HepG2 (cell line): ENCODE measurements around the gene PNPLA2. TPM values are rescaled to one million over a fixed set of nuclear protein-coding genes. Genes with fewer than 3 reads are reported as not detected.

Experiments used
- ATAC-seq: fragments of 200-7000 bp; cut with Tn5 transposase; 3 replicates; pipeline ENCODE4 v1.9.1; 2020; ENCODE audit warnings: mild to moderate bottlenecking, moderate library complexity
- BruUV-seq: library from RNA; stranded (reverse); fragments of 400-500 nt; replicated peaks from 2 replicates; lab custom pipeline; 2021; lab: Mats Ljungman, UMichigan
- CTCF ChIA-PET: fragments of 300-600 bp; formaldehyde crosslinking; extraction: SDS; loops from one replicate; lab custom pipeline; 2021; ENCODE audit warnings: low total read pairs, inconsistent platforms, low intra/inter-chr PET ratio; lab: Yijun Ruan, JAX
- POLR2A ChIA-PET: fragments of 350-600 bp; sonication (Branson Sonifier 250); formaldehyde crosslinking; loops from one replicate; lab custom pipeline; 2020; ENCODE audit warnings: antibody characterized with exemption, inconsistent platforms; lab: Yijun Ruan, JAX
- DNase-seq: peaks from one replicate; pipeline ENCODE4 v3.0.0-alpha.2; 2015; ENCODE audit warnings: low spot score
- FAIRE-seq: peaks from 3 replicates; lab custom pipeline; 2011; peaks lifted over from hg19 to GRCh38; lab: Jason Lieb, UNC
- H2AFZ ChIP-seq: one replicate; pipeline ENCODE4 v1.6.1; 2011; ENCODE audit warnings: low read length, inconsistent platforms
- H3K27ac ChIP-seq: fragments of 300-600 bp; 3 replicates; pipeline ENCODE4 v1.8.0; 2011; ENCODE audit warnings: mixed run types, mild to moderate bottlenecking, mixed read lengths, low read length, inconsistent platforms; ENCODE audit not compliant: insufficient read depth; ENCODE audit errors: extremely low read length
- H3K27me3 ChIP-seq, 2 experiments: fragments of 200-600 bp in 1 of 2; 2 replicates in 1 of 2; 3 replicates in 1 of 2; pipeline versions ENCODE4 v1.6.0 to v1.8.0; 2011; ENCODE audit warnings: low read length in 2 of 2, mild to moderate bottlenecking in 2 of 2, moderate library complexity in 2 of 2, inconsistent platforms in 1 of 2; ENCODE audit not compliant: insufficient read depth in 2 of 2, control insufficient read depth in 1 of 2
- H3K36me3 ChIP-seq, 2 experiments: fragments of 200-600 bp in 1 of 2; replicated peaks in 1 of 2; 2 replicates in 1 of 2; 3 replicates in 1 of 2; pipeline versions ENCODE4 v1.5.1 to v1.8.0; 2011; ENCODE audit warnings: low read length in 2 of 2, inconsistent platforms in 1 of 2; ENCODE audit not compliant: insufficient read depth in 2 of 2, control insufficient read depth in 1 of 2
- H3K4me1 ChIP-seq: 2 replicates; pipeline ENCODE4 v1.5.1; 2012; ENCODE audit warnings: low read length, inconsistent platforms; ENCODE audit not compliant: insufficient read depth
- H3K4me2 ChIP-seq: 2 replicates; pipeline ENCODE4 v1.6.0; 2011; ENCODE audit warnings: low read depth, low read length, inconsistent platforms
- H3K4me3 ChIP-seq, 3 experiments: fragments of 200-600 bp in 1 of 3; sonication (generic), shearing (Covaris generic) in 1 of 3; replicated peaks in 1 of 3; 2 replicates each; pipeline ENCODE4 v1.5.1; 2011 to 2016; ENCODE audit warnings: low read length in 3 of 3, inconsistent platforms in 2 of 3, low read depth in 2 of 3, mild to moderate bottlenecking in 2 of 3, control low read depth in 1 of 3, mixed read lengths in 1 of 3; ENCODE audit not compliant: insufficient read depth in 1 of 3
- H3K79me2 ChIP-seq: one replicate; pipeline ENCODE4 v1.6.1; 2011; ENCODE audit warnings: low read length, inconsistent platforms; ENCODE audit not compliant: insufficient read depth
- H3K9ac ChIP-seq: 2 replicates; pipeline ENCODE4 v1.6.0; 2011; ENCODE audit warnings: mild to moderate bottlenecking, low read depth, low read length, inconsistent platforms; ENCODE audit not compliant: insufficient read depth
- H3K9me3 ChIP-seq: 2 replicates; pipeline ENCODE4 v1.5.1; 2012; ENCODE audit warnings: mild to moderate bottlenecking, low read length
- H4K20me1 ChIP-seq: 2 replicates; pipeline ENCODE4 v1.6.0; 2011; ENCODE audit warnings: inconsistent platforms, mild to moderate bottlenecking, low read length, moderate library complexity; ENCODE audit not compliant: insufficient read depth
- HOXA5 ChIP-seq: sonication (generic); formaldehyde crosslinking; IDR thresholded peaks from 2 replicates; pipeline ENCODE4 v1.4.0; 2020; ENCODE audit warnings: missing genetic modification reagents
- HOXA7 ChIP-seq: sonication (generic); formaldehyde crosslinking; IDR thresholded peaks from 2 replicates; pipeline ENCODE4 v1.8.1; 2022; ENCODE audit warnings: mild to moderate bottlenecking, missing genetic modification reagents, moderate library complexity
- PAF1 ChIP-seq: IDR thresholded peaks from 2 replicates; pipeline ENCODE4 v1.6.1; 2016; ENCODE audit warnings: missing genetic modification reagents, missing compliant biosample characterization
- RORA ChIP-seq: sonication (generic); formaldehyde crosslinking; IDR thresholded peaks from 2 replicates; pipeline ENCODE4 v1.5.0; 2020; ENCODE audit warnings: mild to moderate bottlenecking, missing genetic modification reagents, moderate library complexity
- SSRP1 ChIP-seq: IDR thresholded peaks from 2 replicates; pipeline ENCODE4 v1.6.1; 2016; ENCODE audit warnings: control low read depth
- TCF12 ChIP-seq, 2 experiments: fragments of 450-650 bp in 1 of 2; sonication (generic) in 1 of 2; formaldehyde crosslinking in 1 of 2; IDR thresholded peaks; 2 replicates each; pipeline versions ENCODE4 v1.6.1 to v1.8.0; 2017 to 2022; ENCODE audit warnings: antibody characterized with exemption in 1 of 2, mild to moderate bottlenecking in 1 of 2, missing genetic modification reagents in 1 of 2, moderate library complexity in 1 of 2
- ZFAT ChIP-seq: sonication (generic); formaldehyde crosslinking; conservative IDR thresholded peaks from 2 replicates; pipeline ENCODE4 v1.8.1; 2023; ENCODE audit warnings: missing genetic modification reagents, inconsistent platforms
- ZNF180 ChIP-seq: sonication (generic); formaldehyde crosslinking; IDR thresholded peaks from 2 replicates; pipeline ENCODE4 v1.4.0; 2020; ENCODE audit warnings: low read depth, missing genetic modification reagents, borderline replicate concordance
- ZNF724P ChIP-seq: sonication (generic); formaldehyde crosslinking; IDR thresholded peaks from 2 replicates; pipeline ENCODE4 v1.8.0; 2022; ENCODE audit warnings: missing genetic modification reagents, borderline replicate concordance
- ZNF766 ChIP-seq: sonication (generic); formaldehyde crosslinking; IDR thresholded peaks from 2 replicates; pipeline ENCODE4 v1.5.0; 2020; ENCODE audit warnings: missing genetic modification reagents, borderline replicate concordance
- ZNF790 ChIP-seq: sonication (generic); formaldehyde crosslinking; IDR thresholded peaks from 2 replicates; pipeline ENCODE4 v1.8.0; 2022; ENCODE audit warnings: missing genetic modification reagents, mild to moderate bottlenecking, borderline replicate concordance
- WGBS: methylation state at CpG from one replicate; pipeline ENCODE4 v1.1.6; 2017; ENCODE audit warnings: low lambda C conversion rate; 5-methylcytosine and 5-hydroxymethylcytosine counted together
- in situ Hi-C: cut with HindIII; loops from 2 replicates; pipeline ENCODE4 v1.10.0; 2017; ENCODE audit warnings: low pct_unique_long_range_greater_than_20kb; ENCODE audit not compliant: extremely low pct_ligation_motif_present
- intact Hi-C: fragments of 100-400 bp; cut with micrococcal nuclease; formaldehyde crosslinking; loops from one replicate; pipeline ENCODE4 v1.10.0; 2022; ENCODE audit not compliant: unreplicated experiment
- polyA plus RNA-seq, 8 experiments: library from polyadenylated mRNA; depleted of rRNA in 3 of 8; stranded (reverse) in 7 of 8; unstranded in 1 of 8; fragments of >200 nt; fragmentation: Illumina TruSeq in 4 of 8; extraction: Trizol in 4 of 8; gene quantifications; 2 replicates each; pipeline versions ENCODE4 v1.2.1 to v1.2.3, GENCODE V29; 2011 to 2016; ENCODE audit warnings: low read depth in 4 of 8, missing spikeins in 1 of 8, mixed read lengths in 1 of 8; ENCODE audit not compliant: insufficient read depth in 1 of 8
- total RNA-seq, 5 experiments: library from RNA; depleted of rRNA; stranded (reverse); fragments of >200 nt; fragmentation: Illumina TruSeq; extraction: Trizol; gene quantifications; 2 replicates each; pipeline ENCODE4 v1.2.3, GENCODE V29; 2016; ENCODE audit warnings: low read depth in 1 of 5
- TF ChIP-seq, protein P1 (sequence below): sonication (generic); formaldehyde crosslinking; IDR thresholded peaks from 2 replicates; pipeline ENCODE4 v1.9.0; 2021; ENCODE audit warnings: missing genetic modification reagents, borderline replicate concordance
- TF ChIP-seq, protein P2 (sequence below): sonication (generic); formaldehyde crosslinking; IDR thresholded peaks from 2 replicates; pipeline ENCODE4 v1.4.0; 2020; ENCODE audit warnings: missing genetic modification reagents, borderline replicate concordance
- TF ChIP-seq, protein P3 (sequence below), 2 experiments: sonication (generic) in 1 of 2; formaldehyde crosslinking in 1 of 2; IDR thresholded peaks; 2 replicates each; pipeline versions ENCODE4 v1.5.1 to v1.6.1; 2011 to 2020; ENCODE audit warnings: borderline replicate concordance in 1 of 2, low read depth in 1 of 2, low read length in 1 of 2, mild to moderate bottlenecking in 1 of 2, missing genetic modification reagents in 1 of 2, moderate library complexity in 1 of 2
- TF ChIP-seq, protein P4 (sequence below): sonication (generic); formaldehyde crosslinking; IDR thresholded peaks from 2 replicates; pipeline ENCODE4 v1.9.0; 2021; ENCODE audit warnings: missing genetic modification reagents, borderline replicate concordance

PNPLA2 gene
- total and polyA plus RNA-seq, 2 of the 13 experiments (the other 11 are each of a cell fraction or from before 2014, with no cell fraction given): 10.5 to 43.2 TPM

DNA sequence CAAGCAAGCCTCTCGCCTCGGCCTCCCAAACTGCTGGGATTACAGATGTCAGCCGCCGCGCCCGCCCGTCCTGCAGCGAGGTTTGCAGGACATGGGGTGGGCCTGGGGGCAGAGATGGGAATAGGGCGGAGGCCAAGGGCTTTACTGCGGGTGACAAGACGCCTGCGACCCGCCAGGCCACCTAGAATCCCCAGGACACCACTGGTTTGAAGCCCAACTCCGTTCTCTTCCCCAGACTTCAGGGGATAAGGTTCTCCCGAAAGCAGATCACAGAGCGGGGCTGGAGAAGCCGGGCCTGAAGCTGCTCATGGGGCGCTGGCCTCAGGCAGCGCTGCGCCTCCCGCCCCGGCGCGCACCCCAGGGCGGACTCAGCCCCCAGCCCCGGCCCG lies 23.3 kb downstream of the PNPLA2 start:
- peak overlapping the region; percentile 92 for H3K9ac ChIP-seq
- peak overlapping the region; percentile 97 to 100 (median 98) for H3K4me3 ChIP-seq
- H3K4me2 ChIP-seq: peak overlapping the region; percentile 85
- ChIA-PET CTCF (no interaction called here), POLR2A (interaction anchor here (3.2 to 16.1 kb wide), 3 partner anchors 12 to 23 kb away, joined by 39 to 264 read pairs (median 141); partner anchors contain the start of genes CD151, CRACR2B and PNPLA2)
- no peak for ATAC-seq
- DNase-seq: no peak
- in situ Hi-C loops (no loop called here), intact Hi-C loops (loop anchor here (5.0 kb wide), 1 partner anchor 35 kb away; the partner anchor contains the start of genes PIDD1 and RPLP2)
- no peak for FAIRE-seq
- TSS peak; percentile 86 for BruUV-seq
- 0% methylated on average over 4 of the region's 27 CpGs for WGBS
- H3K36me3 ChIP-seq: peaks cover 6 to 31% of the 10 kb centered on the region in 2 experiments
- peaks cover 17% of the 10 kb centered on the region; the same call in 1 of the 2 replicates for H4K20me1 ChIP-seq
- H2AFZ ChIP-seq: no peak overlapping the region
- H3K9me3 ChIP-seq: no peaks in the 10 kb centered on the region
- peaks cover 69% of the 10 kb centered on the region for H3K4me1 ChIP-seq
- H3K79me2 ChIP-seq: peaks cover 27% of the 10 kb centered on the region
- H3K27me3 ChIP-seq: no peaks in the 10 kb centered on the region
- H3K27ac ChIP-seq: peak overlapping the region; percentile 83
- TF ChIP-seq, protein P1, sequence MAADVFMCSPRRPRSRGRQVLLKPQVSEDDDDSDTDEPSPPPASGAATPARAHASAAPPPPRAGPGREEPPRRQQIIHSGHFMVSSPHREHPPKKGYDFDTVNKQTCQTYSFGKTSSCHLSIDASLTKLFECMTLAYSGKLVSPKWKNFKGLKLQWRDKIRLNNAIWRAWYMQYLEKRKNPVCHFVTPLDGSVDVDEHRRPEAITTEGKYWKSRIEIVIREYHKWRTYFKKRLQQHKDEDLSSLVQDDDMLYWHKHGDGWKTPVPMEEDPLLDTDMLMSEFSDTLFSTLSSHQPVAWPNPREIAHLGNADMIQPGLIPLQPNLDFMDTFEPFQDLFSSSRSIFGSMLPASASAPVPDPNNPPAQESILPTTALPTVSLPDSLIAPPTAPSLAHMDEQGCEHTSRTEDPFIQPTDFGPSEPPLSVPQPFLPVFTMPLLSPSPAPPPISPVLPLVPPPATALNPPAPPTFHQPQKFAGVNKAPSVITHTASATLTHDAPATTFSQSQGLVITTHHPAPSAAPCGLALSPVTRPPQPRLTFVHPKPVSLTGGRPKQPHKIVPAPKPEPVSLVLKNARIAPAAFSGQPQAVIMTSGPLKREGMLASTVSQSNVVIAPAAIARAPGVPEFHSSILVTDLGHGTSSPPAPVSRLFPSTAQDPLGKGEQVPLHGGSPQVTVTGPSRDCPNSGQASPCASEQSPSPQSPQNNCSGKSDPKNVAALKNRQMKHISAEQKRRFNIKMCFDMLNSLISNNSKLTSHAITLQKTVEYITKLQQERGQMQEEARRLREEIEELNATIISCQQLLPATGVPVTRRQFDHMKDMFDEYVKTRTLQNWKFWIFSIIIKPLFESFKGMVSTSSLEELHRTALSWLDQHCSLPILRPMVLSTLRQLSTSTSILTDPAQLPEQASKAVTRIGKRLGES (CRISPR knock-in tag): peak; percentile 62; the same call in 1 of the 2 replicates
- TF ChIP-seq, protein P2, sequence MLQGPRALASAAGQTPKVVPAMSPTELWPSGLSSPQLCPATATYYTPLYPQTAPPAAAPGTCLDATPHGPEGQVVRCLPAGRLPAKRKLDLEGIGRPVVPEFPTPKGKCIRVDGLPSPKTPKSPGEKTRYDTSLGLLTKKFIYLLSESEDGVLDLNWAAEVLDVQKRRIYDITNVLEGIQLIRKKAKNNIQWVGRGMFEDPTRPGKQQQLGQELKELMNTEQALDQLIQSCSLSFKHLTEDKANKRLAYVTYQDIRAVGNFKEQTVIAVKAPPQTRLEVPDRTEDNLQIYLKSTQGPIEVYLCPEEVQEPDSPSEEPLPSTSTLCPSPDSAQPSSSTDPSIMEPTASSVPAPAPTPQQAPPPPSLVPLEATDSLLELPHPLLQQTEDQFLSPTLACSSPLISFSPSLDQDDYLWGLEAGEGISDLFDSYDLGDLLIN (CRISPR knock-in tag): 0 out of 2 replicates have a peak, but pooled peaks have one; percentile 26
- peak; percentile 83; the same call in 1 of the 2 replicates for TF ChIP-seq ZNF180 (CRISPR knock-in tag)
- TF ChIP-seq RORA: no peak
- TF ChIP-seq ZFAT: 0 out of 2 replicates have a peak, but pooled peaks have one; percentile 12
- TF ChIP-seq, protein P3, sequence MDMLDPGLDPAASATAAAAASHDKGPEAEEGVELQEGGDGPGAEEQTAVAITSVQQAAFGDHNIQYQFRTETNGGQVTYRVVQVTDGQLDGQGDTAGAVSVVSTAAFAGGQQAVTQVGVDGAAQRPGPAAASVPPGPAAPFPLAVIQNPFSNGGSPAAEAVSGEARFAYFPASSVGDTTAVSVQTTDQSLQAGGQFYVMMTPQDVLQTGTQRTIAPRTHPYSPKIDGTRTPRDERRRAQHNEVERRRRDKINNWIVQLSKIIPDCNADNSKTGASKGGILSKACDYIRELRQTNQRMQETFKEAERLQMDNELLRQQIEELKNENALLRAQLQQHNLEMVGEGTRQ (IDR thresholded peaks at IDR 0.05; ENCODE audit: low read depth, low read length): no peak
- TF ChIP-seq, protein P3 (CRISPR knock-in tag; IDR thresholded peaks at IDR 0.05; ENCODE audit: borderline replicate concordance): no peak
- peak; percentile 23; the same call in 1 of the 2 replicates for TF ChIP-seq SSRP1 (CRISPR knock-in tag)
- TF ChIP-seq, protein P4, sequence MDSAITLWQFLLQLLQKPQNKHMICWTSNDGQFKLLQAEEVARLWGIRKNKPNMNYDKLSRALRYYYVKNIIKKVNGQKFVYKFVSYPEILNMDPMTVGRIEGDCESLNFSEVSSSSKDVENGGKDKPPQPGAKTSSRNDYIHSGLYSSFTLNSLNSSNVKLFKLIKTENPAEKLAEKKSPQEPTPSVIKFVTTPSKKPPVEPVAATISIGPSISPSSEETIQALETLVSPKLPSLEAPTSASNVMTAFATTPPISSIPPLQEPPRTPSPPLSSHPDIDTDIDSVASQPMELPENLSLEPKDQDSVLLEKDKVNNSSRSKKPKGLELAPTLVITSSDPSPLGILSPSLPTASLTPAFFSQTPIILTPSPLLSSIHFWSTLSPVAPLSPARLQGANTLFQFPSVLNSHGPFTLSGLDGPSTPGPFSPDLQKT (CRISPR knock-in tag): no peak
- peak; percentile 31; the same call in 1 of the 2 replicates for TF ChIP-seq ZNF766
- no peak for TF ChIP-seq TCF12 (IDR thresholded peaks at IDR 0.05)
- 0 out of 2 replicates have a peak, but pooled peaks have one; percentile 14 for TF ChIP-seq TCF12 (CRISPR knock-in tag; IDR thresholded peaks at IDR 0.05)
- TF ChIP-seq HOXA5 (CRISPR knock-in tag): 0 out of 2 replicates have a peak, but pooled peaks have one; percentile 8
- peak; percentile 7; the same call in 1 of the 2 replicates for TF ChIP-seq ZNF724P (CRISPR knock-in tag)
- 0 out of 2 replicates have a peak, but pooled peaks have one; percentile 27 for TF ChIP-seq ZNF790 (CRISPR knock-in tag)
- TF ChIP-seq PAF1 (CRISPR knock-in tag): 0 out of 2 replicates have a peak, but pooled peaks have one; percentile 45
- no peak for TF ChIP-seq HOXA7 (CRISPR knock-in tag)
